HL-60 (cell line): ENCODE data around the gene TNFRSF1B.

Experiments used
- GABPA ChIP-seq: IDR thresholded peaks from 2 replicates; pipeline ENCODE4 v1.6.1; 2012; ENCODE audit warnings: low read depth
- REST ChIP-seq: IDR thresholded peaks from 2 replicates; pipeline ENCODE4 v1.6.1; 2012; ENCODE audit warnings: low read depth; ENCODE audit not compliant: insufficient replicate concordance
- SPI1 ChIP-seq: IDR thresholded peaks from 2 replicates; pipeline ENCODE4 v1.6.1; 2012; ENCODE audit warnings: low read depth, mild to moderate bottlenecking, borderline replicate concordance
- TF ChIP-seq, protein P1 (sequence below): IDR thresholded peaks from one replicate; pipeline ENCODE4 v1.5.1; 2011; ENCODE audit warnings: low read length, control low read depth, inconsistent platforms; ENCODE audit not compliant: insufficient read depth

- TF ChIP-seq, protein P1, sequence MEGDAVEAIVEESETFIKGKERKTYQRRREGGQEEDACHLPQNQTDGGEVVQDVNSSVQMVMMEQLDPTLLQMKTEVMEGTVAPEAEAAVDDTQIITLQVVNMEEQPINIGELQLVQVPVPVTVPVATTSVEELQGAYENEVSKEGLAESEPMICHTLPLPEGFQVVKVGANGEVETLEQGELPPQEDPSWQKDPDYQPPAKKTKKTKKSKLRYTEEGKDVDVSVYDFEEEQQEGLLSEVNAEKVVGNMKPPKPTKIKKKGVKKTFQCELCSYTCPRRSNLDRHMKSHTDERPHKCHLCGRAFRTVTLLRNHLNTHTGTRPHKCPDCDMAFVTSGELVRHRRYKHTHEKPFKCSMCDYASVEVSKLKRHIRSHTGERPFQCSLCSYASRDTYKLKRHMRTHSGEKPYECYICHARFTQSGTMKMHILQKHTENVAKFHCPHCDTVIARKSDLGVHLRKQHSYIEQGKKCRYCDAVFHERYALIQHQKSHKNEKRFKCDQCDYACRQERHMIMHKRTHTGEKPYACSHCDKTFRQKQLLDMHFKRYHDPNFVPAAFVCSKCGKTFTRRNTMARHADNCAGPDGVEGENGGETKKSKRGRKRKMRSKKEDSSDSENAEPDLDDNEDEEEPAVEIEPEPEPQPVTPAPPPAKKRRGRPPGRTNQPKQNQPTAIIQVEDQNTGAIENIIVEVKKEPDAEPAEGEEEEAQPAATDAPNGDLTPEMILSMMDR = no peak
- no peak for TF ChIP-seq GABPA
- TF ChIP-seq SPI1 = no peak
- no peak for TF ChIP-seq REST
Observed at GRCh38 chr1:12144236-12144635, 22.6 kb upstream of the TNFRSF1B start.
